GDM1 (cell line): ENCODE measurements around the gene ZNF90.
"Not testable (repeated sequence)": the region's sequence is repeated elsewhere in the genome, so short reads cannot be mapped to it uniquely, and the experiment has no call there.

Experiments
- DNase-seq: peaks from one replicate; lab custom pipeline; 2025; lab: John Stamatoyannopoulos, UW

ZNF90 gene

DNA sequence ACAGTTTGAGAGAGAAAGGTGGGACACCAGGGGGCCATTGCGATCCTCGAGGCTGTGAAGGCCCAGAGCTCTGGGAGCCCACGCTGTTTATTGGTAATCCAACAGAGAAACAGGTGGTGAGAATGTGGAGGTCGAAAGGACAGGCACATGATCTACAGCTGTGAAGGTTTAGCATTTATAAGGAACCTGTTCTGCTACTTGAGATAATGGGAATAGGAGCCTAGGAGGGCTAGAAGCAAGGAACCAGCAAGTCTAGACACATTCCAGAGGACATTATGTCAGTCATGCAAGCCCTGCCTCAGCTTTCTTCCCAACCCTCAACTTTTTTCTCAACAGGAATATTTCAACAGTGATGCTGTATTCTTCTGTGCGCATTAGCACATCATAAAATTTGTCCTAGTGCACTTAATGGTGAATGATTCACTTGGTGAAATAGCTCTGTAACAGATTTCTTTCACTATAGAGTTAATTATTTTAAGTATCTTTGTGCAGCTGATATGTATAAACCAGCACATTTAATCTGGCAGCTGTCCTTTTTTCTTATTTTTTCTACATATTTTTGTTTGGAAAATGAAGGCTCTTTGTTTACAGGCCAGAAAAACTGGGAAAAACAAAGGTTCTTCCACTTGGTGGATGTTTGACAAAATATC, 25.4 kb downstream of the ZNF90 start:
- DNase-seq: no peak

DNA sequence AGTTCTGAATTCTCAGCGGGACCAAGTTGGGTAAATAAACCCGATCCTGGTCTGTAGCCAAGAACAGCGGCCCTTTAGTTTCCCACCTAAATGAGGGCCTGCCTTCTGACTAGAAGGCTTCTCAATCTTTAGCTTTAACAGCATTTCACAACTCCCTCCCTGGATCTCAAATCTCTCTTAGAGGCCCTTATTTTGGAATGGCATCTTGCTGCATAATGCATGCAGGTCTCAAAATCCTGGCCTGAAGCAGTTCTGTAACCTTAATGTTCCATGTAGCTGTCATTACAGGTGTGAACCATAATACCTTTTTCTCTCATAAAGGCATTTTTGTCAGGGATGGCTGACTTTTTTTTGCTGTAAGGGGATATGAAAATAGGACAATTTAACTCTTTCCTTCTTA, 29.5 kb downstream of the ZNF90 start:
- DNase-seq: no peak

DNA sequence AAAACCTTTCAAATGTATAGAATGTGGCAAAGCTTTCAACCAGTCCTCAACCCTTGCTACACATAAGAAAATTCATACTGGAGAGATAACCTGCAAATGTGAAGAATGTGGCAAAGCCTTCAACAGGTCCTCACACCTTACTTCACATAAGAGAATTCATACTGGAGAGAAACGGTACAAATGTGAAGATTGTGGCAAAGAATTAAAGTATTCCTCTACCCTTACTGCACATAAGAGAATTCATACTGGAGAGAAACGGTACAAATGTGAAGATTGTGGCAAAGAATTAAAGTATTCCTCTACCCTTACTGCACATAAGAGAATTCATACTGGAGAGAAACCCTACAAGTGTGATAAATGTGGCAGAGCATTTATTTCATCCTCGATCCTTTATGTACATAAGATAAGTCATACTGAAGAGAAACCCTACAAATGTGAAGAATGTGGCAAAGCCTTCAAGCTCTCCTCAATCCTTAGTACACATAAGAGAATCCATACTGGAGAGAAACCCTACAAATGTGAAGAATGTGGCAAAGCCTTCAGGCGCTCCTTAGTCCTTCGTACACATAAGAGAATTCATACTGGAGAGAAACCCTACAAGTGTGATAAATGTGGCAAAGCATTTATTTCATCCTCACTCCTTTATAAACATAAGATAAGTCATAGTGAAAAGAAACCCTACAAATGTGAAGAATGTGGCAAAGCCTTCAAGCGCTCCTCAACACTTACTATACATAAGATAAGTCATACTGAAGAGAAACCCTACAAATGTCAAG, 40.5 kb downstream of the ZNF90 start:
- DNase-seq: not testable (repeated sequence)

DNA sequence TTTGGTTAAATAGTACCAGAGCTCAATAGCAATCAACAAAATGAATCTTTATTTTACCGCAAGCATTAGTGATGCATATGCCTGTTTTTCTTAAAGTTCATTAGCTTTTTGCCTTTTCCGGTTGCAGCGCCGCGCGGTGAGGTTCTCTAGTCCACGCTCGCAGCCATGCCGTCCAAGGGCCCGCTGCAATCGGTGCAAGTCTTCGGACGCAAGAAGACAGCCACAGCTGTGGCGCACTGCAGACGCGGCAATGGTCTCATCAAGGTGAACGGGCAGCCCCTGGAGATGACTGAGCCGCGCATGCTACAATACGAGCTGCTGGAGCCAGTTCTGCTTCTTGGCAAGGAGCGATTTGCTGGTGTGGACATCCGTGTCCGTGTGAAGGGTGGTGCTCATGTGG, 47.1 kb downstream of the ZNF90 start:
- DNase-seq: no peak

DNA sequence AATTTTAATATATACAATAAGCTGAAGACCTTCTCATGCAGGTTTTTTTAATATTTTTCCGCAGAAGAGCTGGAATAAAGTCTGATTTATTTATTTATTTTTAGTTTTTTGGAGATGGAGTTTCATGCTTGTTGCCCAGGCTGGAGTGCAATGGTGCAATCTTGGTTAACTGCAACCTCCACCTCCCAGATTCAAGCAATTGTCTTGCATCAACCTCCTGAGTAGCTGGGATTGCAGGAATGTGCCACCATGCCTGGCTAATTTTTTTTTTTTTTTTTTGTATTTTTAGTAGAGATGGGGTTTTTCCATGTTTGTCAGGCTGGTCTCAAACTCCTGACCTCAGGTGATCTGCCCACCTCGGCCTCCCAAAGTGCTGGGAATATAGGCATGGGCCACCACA, 55.1 kb downstream of the ZNF90 start:
- not testable (repeated sequence) for DNase-seq

DNA sequence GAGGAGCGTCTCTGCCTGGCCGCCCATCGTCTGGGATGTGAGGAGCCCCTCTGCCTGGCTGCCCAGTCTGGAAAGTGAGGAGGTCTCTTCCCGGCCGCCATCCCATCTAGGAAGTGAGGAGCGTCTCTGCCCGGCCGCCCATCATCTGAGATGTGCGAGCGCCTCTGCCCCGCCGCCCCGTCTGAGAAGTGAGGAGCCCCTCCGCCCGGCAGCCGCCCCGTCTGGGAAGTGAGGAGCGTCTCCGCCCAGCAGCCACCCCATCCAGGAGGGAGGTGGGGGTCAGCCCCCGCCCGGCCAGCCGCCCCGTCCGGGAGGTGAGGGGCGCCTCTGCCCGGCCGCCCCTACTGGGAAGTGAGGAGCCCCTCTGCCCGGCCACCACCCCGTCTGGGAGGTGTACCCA, 59.9 kb downstream of the ZNF90 start:
- not testable (repeated sequence) for DNase-seq

DNA sequence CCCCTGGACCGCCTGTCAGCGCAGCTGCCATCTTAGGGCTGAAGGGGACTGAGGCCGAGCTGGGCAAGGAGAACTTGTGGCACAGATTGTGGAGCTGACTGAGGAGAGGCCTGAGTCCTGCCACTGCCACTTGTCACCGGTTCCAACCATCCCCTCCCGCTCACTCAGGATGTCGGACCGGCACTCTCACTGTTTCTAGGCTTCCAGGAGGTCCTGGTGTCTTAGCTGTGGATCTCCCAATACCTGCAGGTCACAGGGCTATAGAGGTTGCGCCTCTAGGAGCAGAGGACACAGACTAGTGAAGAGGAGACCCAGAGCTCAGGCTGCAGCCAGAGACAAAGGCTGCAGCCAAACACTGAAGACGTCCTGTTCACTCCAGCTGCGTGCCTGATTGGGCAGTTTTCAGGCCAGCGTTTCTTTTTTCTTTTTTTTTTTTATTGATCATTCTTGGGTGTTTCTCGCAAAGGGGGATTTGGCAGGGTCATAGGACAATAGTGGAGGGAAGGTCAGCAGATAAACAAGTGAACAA, 73.9 kb downstream of the ZNF90 start:
- DNase-seq: no peak

DNA sequence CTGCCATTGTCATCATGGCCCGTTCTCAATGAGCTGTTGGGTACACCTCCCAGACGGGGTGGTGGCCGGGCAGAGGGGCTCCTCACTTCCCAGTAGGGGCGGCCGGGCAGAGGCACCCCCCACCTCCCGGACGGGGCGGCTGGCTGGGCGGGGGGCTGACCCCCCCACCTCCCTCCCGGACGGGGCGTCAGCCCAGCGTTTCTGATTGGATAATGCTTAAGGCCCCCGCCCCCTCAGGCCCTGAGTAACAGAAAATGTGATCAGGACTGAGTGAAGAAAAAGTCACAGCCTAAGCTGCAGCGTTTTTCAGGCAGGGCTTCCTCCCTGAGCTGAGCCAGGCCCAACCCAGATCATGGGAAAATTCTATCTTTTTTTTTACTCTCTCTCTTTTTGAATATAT, 74.7 kb downstream of the ZNF90 start:
- DNase-seq: not testable (repeated sequence)

DNA sequence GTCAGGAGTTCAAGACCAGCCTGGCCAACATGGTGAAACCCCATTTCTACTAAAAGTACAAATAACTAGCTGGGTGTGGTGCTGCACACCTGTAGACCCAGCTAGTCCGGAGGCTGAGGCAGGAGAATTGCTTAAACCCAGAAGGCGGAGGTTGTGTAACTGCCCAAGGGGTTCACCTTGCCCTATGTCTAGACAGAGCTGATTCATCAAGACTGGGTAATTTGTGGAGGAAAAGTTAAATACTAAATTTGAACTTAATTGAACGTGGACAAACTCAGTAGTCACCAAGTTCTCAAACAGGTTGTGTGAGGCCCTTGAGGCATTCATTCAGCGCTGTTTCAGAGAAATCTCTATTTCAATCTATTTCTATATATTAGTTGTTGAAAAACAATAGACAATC, 75.5 kb downstream of the ZNF90 start:
- DNase-seq: no peak

DNA sequence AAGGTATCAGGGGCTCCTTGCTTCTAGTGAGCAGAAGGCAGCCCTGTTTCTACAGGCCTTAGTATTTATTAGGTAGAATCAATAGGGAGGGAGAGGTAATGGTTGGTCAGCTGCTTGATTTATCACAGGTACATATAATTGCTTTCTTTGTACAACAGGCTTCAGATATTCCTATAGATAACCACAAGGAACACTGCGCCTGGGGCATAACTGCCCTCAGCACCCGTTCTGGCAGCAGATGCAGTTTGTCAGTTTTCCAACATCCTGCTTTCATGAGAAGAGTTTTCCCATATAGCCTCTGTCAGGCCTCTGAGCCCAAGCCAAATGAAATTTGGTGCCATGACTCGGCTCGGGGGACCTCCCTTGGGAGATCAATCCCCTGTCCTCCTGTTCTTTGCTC, 76.8 kb downstream of the ZNF90 start:
- DNase-seq: no peak

DNA sequence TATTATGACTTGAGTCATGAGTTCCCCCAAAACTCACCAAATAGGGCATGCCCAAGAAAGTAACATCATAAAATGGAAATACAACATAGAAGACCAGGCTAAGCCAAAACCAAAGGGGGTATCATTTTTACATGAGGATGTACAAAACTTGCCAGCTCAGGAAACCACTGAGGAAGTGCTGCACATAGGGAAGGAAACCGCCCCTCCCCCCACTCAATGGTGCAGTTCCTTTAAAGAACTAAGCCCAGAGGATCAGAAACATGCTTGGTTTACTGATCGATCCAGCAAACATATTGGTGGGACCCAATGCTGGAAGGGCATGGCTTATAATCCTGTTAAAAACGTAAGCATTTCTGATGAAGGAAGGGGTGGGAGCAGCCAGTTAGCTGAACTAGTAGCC, 85.0 kb downstream of the ZNF90 start:
- peak; percentile 69 for DNase-seq

DNA sequence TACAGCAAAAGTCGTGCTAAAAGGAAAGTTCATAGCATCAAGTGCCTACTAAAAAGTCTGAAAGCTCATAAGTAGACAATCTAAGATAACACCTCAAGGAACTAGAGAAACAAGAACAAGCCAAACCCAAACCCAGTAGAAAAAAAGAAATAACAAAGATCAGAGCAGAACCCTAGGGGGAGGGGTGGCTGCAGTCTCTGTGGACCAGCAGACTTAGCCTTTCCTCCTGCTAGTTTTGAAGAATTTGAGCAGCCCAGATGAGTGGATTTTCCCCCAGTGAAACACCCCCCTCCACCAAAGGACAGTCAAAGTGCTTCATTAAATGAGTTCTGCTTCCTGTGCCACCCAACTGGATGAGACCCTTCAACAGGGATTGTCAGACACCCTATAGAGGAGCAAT, 86.7 kb downstream of the ZNF90 start:
- no peak for DNase-seq

DNA sequence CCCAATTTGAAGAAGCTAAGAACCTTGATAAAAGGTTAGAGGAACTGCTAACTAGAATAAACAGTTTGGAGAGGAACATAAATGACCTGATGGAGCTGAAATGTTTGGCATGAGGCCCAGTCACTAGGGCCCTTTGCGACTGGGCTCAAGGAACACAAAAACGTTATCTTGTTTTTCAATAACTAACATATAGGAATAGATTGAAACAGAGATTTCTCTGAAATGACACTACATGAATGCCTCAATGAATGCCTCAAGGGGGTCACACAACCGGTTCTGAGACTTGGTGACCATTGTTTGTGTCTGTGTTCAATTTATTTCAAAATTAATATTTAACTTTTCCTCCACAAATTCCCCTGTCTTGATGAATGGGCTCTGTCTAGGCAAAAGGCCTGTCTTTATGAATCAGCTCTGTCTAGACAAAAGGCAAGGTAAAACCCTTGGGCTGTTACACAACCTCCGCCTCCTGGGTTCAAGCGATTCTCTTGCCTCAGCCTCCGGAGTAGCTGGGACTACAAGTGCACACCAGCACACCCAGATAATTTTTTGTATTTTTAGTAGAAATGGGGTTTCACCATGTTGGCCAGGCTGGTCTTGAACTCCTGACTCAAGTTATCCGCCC, 88.3 kb downstream of the ZNF90 start:
- no peak for DNase-seq

DNA sequence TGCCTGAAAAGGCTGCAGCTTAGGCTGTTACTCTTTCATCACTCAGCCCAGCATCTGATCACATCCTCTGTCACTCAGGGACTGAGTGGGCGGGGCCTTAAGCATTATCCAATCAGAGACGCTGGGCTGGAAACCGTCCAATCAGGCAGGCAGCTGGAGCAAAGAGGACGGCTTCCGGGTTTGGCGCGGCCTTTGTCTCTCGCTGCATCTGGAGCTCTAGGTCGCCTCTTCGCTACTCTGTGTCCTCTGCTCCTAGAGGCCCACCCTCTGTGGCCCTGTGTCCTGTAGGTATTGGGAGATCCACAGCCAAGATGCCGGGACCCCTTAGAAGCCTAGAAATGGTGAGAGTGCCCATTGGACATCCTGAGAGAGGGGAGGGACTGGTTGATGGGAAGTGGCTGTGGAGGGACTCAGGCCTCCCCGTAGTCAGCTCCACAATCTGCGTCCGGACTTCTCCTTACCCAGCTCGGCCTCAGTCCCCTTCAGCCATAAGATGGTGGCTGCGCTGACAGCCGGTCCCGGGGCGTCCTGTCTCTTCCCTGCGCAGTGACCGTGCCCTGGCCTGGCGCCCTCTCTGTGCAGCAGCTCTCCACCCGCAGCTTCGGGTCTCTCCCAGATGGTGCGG, 89.3 kb downstream of the ZNF90 start, which contains the start of gene ZNF486:
Gene ZNF486, plus strand, starts transcription at position 195 of the 625 bp plus-strand sequence. Its CDS starts 117 bp downstream, at position 312.
- DNase-seq: no peak

DNA sequence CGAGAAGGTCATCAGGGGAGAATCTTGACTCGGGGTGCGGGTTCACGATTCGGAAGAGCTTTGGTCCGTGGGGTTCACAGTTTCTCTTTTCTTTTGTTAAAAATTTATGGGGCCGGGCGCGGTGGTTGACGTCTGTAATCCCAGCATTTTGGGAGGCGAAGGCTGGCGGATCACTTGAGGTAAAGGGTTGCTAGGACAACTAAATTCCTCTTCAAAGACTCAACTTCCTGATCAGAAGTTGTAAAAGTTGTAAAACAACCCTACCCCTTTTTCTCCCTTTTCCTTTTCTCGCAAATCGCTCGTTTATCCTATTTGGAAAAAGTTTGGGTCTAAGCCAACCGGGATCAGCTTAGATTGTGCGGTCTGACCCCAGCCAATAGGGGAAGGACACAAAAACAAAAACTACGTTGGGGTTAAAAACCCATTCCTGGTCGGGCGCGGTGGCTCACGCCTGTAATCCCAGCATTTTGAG, 89.9 kb downstream of the ZNF90 start:
- no peak for DNase-seq
